HCT116 (cell line): Measurements from ENCODE around the gene NELFB. TPM values are rescaled to one million over a fixed set of nuclear protein-coding genes. Genes with fewer than 3 reads are reported as not detected.

Experiments
- ATAC-seq: fragments of 200-7000 bp; cut with Tn5 transposase; 2 replicates; pipeline ENCODE4 v1.9.1; 2020; ENCODE audit warnings: mild to moderate bottlenecking, moderate library complexity
- BruUV-seq: library from RNA; stranded (reverse); fragments of 400-500 nt; replicated peaks from 2 replicates; lab custom pipeline; 2021; lab: Mats Ljungman, UMichigan
- CTCF ChIA-PET: fragments of 300-600 bp; sonication (Branson Sonifier 250); formaldehyde crosslinking; loops from one replicate; lab custom pipeline; 2021; ENCODE audit warnings: antibody characterized with exemption; lab: Charles Lee
- POLR2A ChIA-PET: fragments of 300-600, 350-600 bp; sonication (Branson Sonifier 250); formaldehyde crosslinking; loops from one replicate; lab custom pipeline; 2021; ENCODE audit warnings: antibody characterized with exemption; lab: Charles Lee
- RAD21 ChIA-PET, 2 experiments: fragments of 300-600 bp; sonication (Branson Sonifier 250); formaldehyde crosslinking; loops; one replicate each; lab custom pipeline; 2023; ENCODE audit warnings: low total read pairs in 2 of 2; ENCODE audit not compliant: uncharacterized antibody in 2 of 2, unreplicated experiment in 2 of 2, low non-redundant PET in 1 of 2; lab: Charles Lee
- DNase-seq: peaks from one replicate; pipeline ENCODE4 v3.0.0-alpha.2; 2010; ENCODE audit warnings: low read depth, low spot score
- H2AFZ ChIP-seq: fragments of 200-600 bp; shearing (Covaris generic), sonication (generic); 2 replicates; pipeline ENCODE4 v1.6.1; 2017; ENCODE audit warnings: low read depth, mixed run types, mixed read lengths, antibody characterized with exemption, low read length; ENCODE audit not compliant: poor library complexity, severe bottlenecking
- H3K27ac ChIP-seq: 2 replicates; pipeline ENCODE4 v1.5.1; 2012; ENCODE audit warnings: low read depth, low read length
- H3K27me3 ChIP-seq: fragments of 200-600 bp; sonication (generic); 2 replicates; pipeline ENCODE4 v1.6.1; 2016; ENCODE audit warnings: mixed run types, low read length, mixed read lengths; ENCODE audit not compliant: insufficient read depth
- H3K36me3 ChIP-seq, 2 experiments: fragments of 200-500 bp in 1 of 2; fragments of 200-600 bp in 1 of 2; sonication (Bioruptor generic) in 1 of 2; sonication (generic) in 1 of 2; 2 replicates each; pipeline versions ENCODE4 v1.5.1 to v1.6.1; 2014 to 2016; ENCODE audit warnings: low read length in 2 of 2, inconsistent platforms in 1 of 2, mixed read lengths in 1 of 2, mixed run types in 1 of 2; ENCODE audit not compliant: insufficient read depth in 2 of 2, control insufficient read depth in 1 of 2
- H3K4me1 ChIP-seq, 2 experiments: fragments of 200-600 bp in 1 of 2; sonication (generic) in 1 of 2; 2 replicates each; pipeline versions ENCODE4 v1.5.1 to v1.6.1; 2012 to 2017; ENCODE audit warnings: low read length in 2 of 2, inconsistent platforms in 1 of 2, mild to moderate bottlenecking in 1 of 2, mixed read lengths in 1 of 2, mixed run types in 1 of 2, moderate library complexity in 1 of 2; ENCODE audit not compliant: insufficient read depth in 2 of 2, control insufficient read depth in 1 of 2
- H3K4me2 ChIP-seq: fragments of 200-600 bp; sonication (generic); 2 replicates; pipeline ENCODE4 v1.6.1; 2017; ENCODE audit warnings: mixed run types, low read length, mixed read lengths
- H3K4me3 ChIP-seq, 2 experiments: fragments of 200-600 bp in 1 of 2; sonication (generic) in 1 of 2; replicated peaks in 1 of 2; 2 replicates each; pipeline ENCODE4 v1.5.1; 2011 to 2016; ENCODE audit warnings: low read length in 2 of 2, control low read depth in 1 of 2, low read depth in 1 of 2, mild to moderate bottlenecking in 1 of 2, mixed read lengths in 1 of 2, mixed run types in 1 of 2
- H3K79me2 ChIP-seq: fragments of 200-600 bp; sonication (generic); 2 replicates; pipeline ENCODE4 v1.6.1; 2017; ENCODE audit warnings: mild to moderate bottlenecking, mixed run types, low read length, moderate library complexity, mixed read lengths; ENCODE audit not compliant: insufficient read depth
- H3K9ac ChIP-seq: fragments of 200-600 bp; sonication (generic); 2 replicates; pipeline ENCODE4 v1.6.1; 2016; ENCODE audit warnings: low read length, mixed read lengths
- H3K9me2 ChIP-seq: fragments of 200-600 bp; sonication (generic), shearing (Covaris generic); 2 replicates; pipeline ENCODE4 v1.6.1; 2017; ENCODE audit warnings: mixed run types, mild to moderate bottlenecking, moderate library complexity; ENCODE audit not compliant: insufficient read depth
- H3K9me3 ChIP-seq, 2 experiments: fragments of 200-500 bp in 1 of 2; fragments of 200-600 bp in 1 of 2; sonication (Bioruptor generic) in 1 of 2; sonication (generic) in 1 of 2; 2 replicates each; pipeline ENCODE4 v1.6.1; 2014 to 2017; ENCODE audit warnings: low read length in 2 of 2, mixed read lengths in 2 of 2, inconsistent platforms in 1 of 2, low read depth in 1 of 2, mild to moderate bottlenecking in 1 of 2, mixed run types in 1 of 2, moderate library complexity in 1 of 2; ENCODE audit not compliant: control insufficient read depth in 1 of 2, insufficient read depth in 1 of 2
- H4K20me1 ChIP-seq: fragments of 200-600 bp; sonication (generic), shearing (Covaris generic); 2 replicates; pipeline ENCODE4 v1.6.1; 2017; ENCODE audit warnings: mixed run types, mild to moderate bottlenecking, moderate library complexity; ENCODE audit not compliant: insufficient read depth
- ATF3 ChIP-seq: IDR thresholded peaks from 2 replicates; pipeline ENCODE4 v1.6.1; 2012
- EGR1 ChIP-seq: IDR thresholded peaks from 2 replicates; pipeline ENCODE4 v1.6.1; 2012; ENCODE audit warnings: low read depth
- EZH2 ChIP-seq: fragments of 200-600 bp; sonication (generic); IDR thresholded peaks from 2 replicates; pipeline ENCODE4 v1.6.1; 2017; ENCODE audit warnings: antibody characterized with exemption, mixed run types
- FOSL1 ChIP-seq: IDR thresholded peaks from 2 replicates; pipeline ENCODE4 v1.6.1; 2012; ENCODE audit warnings: low read depth
- JUND ChIP-seq: IDR thresholded peaks from 2 replicates; pipeline ENCODE4 v1.6.1; 2012
- POLR2AphosphoS5 ChIP-seq: IDR thresholded peaks from 2 replicates; pipeline ENCODE4 v1.6.1; 2011; ENCODE audit warnings: mild to moderate bottlenecking, low read depth, low read length, moderate library complexity
- REST ChIP-seq: IDR thresholded peaks from 2 replicates; pipeline ENCODE4 v1.6.1; 2012; ENCODE audit warnings: low read depth
- SIN3A ChIP-seq: IDR thresholded peaks from 2 replicates; pipeline ENCODE4 v1.6.1; 2012; ENCODE audit warnings: low read depth
- SP1 ChIP-seq: IDR thresholded peaks from 2 replicates; pipeline ENCODE4 v1.6.1; 2012; ENCODE audit warnings: low read depth
- TCF7L2 ChIP-seq: IDR thresholded peaks from 2 replicates; pipeline ENCODE4 v1.7.0; 2011; ENCODE audit warnings: borderline replicate concordance, inconsistent platforms; ENCODE audit not compliant: insufficient read depth, insufficient read length; ENCODE audit errors: extremely low read depth
- YY1 ChIP-seq: IDR thresholded peaks from 2 replicates; pipeline ENCODE4 v1.6.1; 2011; ENCODE audit warnings: low read length, low read depth, moderate library complexity, mild to moderate bottlenecking; ENCODE audit not compliant: insufficient replicate concordance; ENCODE audit errors: extremely low read depth
- ZNF274 ChIP-seq: fragments of 200-500 bp; sonication (Bioruptor generic); IDR thresholded peaks from 2 replicates; pipeline ENCODE4 v1.6.1; 2014; ENCODE audit warnings: mild to moderate bottlenecking, low read depth, low read length, inconsistent platforms
- intact Hi-C: fragments of 100-400 bp; cut with micrococcal nuclease; formaldehyde crosslinking; loops from 2 replicates; pipeline ENCODE4 v1.10.0; 2022
- total RNA-seq: library from RNA; stranded (reverse); gene quantifications from one replicate; pipeline ENCODE4 v1.2.1, GENCODE V29; 2021; ENCODE audit not compliant: unreplicated experiment

The NELFB gene
- total RNA-seq, 1 experiment from 2014 or later: 86.4 TPM

- TF ChIP-seq ATF3: no peak
- no peak for TF ChIP-seq YY1
- TF ChIP-seq SP1: no peak
- TF ChIP-seq EGR1: no peak
- no peak for TF ChIP-seq FOSL1
These were observed 21.8 kb upstream of the NELFB start (continued) for GRCh38 chr9:137233143-137233980.

GRCh38 chr9:137234055-137234697, 21.0 kb upstream of the NELFB start:
- H3K9me3 ChIP-seq: no peaks in the 10 kb centered on the region
- RAD21 ChIA-PET: no interaction called here
- CTCF ChIA-PET: no interaction called here
- ATAC-seq (no peak), DNase-seq (no peak)
- BruUV-seq: no TSS peak
- H3K4me1 ChIP-seq: peaks cover 23 to 41% of the 10 kb centered on the region in 2 experiments
- no peak overlapping the region for H3K9ac ChIP-seq
- no peaks in the 10 kb centered on the region for H4K20me1 ChIP-seq
- intact Hi-C loops: no loop called here
- H3K4me2 ChIP-seq: no peak overlapping the region
- H3K79me2 ChIP-seq: peaks cover 8% of the 10 kb centered on the region; the same call in 1 of the 2 replicates
- TF ChIP-seq SIN3A (no peak), JUND (no peak), ATF3 (no peak), REST (no peak), EGR1 (no peak), POLR2AphosphoS5 (no peak), TCF7L2 (no peak), ZNF274 (no peak), EZH2 (no peak)
- H3K27ac ChIP-seq: no peak overlapping the region
- H3K4me3 ChIP-seq: no peak overlapping the region
- no peaks in the 10 kb centered on the region for H3K27me3 ChIP-seq
- POLR2A ChIA-PET: no interaction called here
- H3K36me3 ChIP-seq: no peaks in the 10 kb centered on the region
- H3K9me2 ChIP-seq: no peaks in the 10 kb centered on the region
- H2AFZ ChIP-seq: no peak overlapping the region
